Measurements from ENCODE around the gene TBPL2.

DNA sequence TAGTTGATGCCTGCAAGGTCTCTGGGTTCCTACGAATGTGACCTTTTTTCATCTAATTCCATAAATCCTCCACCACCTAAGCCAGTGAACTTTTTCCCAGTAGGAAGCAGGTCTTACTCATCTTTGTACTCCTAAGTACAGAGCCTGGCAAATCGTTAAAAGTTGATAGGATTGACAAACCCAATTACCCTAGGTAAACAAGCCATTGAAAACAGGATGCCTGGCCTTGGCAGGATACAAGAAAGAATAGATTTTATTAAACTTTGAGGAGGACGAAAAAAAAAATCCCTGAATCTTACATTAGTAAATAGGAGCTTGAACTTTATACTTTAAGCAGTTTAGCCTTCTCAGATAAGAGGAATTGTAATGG is 5.6 kb downstream of the TBPL2 start:
- TF ChIP-seq, protein P1, sequence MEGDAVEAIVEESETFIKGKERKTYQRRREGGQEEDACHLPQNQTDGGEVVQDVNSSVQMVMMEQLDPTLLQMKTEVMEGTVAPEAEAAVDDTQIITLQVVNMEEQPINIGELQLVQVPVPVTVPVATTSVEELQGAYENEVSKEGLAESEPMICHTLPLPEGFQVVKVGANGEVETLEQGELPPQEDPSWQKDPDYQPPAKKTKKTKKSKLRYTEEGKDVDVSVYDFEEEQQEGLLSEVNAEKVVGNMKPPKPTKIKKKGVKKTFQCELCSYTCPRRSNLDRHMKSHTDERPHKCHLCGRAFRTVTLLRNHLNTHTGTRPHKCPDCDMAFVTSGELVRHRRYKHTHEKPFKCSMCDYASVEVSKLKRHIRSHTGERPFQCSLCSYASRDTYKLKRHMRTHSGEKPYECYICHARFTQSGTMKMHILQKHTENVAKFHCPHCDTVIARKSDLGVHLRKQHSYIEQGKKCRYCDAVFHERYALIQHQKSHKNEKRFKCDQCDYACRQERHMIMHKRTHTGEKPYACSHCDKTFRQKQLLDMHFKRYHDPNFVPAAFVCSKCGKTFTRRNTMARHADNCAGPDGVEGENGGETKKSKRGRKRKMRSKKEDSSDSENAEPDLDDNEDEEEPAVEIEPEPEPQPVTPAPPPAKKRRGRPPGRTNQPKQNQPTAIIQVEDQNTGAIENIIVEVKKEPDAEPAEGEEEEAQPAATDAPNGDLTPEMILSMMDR (IDR thresholded peaks at IDR 0.05), result no peak
- TF ChIP-seq POLR2A (IDR thresholded peaks at IDR 0.05), result no peak

Data from right lobe of liver (tissue), 4 donors.